Measurements from ENCODE around the gene TMTC2.

TMTC2 gene

DNA sequence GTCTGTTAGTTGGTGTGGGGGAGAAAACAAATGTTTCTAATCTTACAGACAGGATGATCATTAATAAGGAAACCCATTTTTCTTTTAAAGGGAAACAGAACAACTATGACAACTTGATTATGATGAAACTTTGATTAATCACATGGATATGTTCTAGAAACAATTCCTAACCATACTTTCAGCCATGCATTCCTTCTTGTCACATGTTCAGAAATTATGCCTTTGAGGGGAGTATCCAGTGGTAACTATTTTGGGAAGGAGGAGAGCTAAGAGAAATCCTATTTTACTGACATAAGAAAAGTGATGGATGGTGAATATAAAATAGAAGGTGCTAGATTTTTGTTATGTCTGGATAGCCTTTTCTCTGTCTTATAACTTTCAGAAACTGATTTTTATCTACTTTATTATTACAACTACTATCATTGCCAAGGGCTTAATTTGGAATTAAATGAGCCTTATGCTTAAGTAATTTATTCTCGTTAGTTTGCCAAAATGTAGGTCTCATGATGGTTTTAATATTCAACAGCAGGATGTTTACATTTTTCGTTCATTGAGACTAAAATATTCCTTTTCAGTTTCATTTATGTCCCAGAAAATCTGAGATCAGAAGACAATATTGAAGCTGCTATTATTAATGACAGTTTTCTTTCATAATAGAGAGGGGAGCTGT lies 200.1 kb downstream of the TMTC2 start:
- no peak for DNase-seq (ENCODE audit: low spot score)

DNA sequence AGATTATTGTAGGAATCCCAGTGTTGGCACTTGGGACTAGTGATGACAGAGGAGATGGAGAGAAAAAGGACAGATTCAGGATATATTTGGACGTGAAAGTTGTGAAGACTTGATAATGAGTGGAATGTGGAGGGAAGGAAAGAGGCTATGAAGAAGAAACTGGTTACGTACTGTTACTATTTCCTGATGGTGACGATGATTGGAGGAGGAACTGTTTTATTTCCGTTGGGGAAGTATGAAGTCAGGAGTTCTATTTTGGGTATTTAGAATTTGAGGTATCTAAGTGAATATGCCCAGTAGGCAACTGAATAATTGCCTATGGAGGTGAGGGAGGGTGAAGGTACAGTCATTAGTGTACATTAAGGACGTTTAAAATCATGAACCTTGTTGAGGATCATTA lies 207.2 kb downstream of the TMTC2 start:
- no peak for DNase-seq (ENCODE audit: low spot score)

GRCh38 chr12:82896277-82896676 lies 209.6 kb downstream of the TMTC2 start:
- DNase-seq (ENCODE audit: low spot score), result no peak

DNA sequence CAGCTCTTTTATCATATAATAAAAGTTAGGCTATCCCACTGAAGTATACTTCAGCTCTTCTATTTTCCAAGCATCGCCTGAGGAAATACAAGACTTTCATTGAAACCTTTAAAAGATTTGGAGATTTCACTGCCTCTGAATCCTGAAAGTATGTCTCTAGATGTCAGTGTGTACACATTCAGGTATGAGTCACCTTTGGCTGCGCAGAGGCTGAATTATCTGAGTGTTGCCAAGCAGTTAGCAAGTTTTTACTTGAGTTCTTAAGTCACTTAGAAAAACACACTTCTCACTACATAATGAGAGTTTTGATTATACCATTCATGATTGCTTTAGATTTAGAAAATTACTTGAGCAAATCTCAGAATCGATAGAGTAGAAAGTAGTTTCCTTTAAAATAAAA lies 210.3 kb downstream of the TMTC2 start:
- DNase-seq (ENCODE audit: low spot score), result no peak

- no peak for DNase-seq (ENCODE audit: low spot score)
Observed at GRCh38 chr12:82898441-82898840, 211.7 kb downstream of the TMTC2 start.

DNA sequence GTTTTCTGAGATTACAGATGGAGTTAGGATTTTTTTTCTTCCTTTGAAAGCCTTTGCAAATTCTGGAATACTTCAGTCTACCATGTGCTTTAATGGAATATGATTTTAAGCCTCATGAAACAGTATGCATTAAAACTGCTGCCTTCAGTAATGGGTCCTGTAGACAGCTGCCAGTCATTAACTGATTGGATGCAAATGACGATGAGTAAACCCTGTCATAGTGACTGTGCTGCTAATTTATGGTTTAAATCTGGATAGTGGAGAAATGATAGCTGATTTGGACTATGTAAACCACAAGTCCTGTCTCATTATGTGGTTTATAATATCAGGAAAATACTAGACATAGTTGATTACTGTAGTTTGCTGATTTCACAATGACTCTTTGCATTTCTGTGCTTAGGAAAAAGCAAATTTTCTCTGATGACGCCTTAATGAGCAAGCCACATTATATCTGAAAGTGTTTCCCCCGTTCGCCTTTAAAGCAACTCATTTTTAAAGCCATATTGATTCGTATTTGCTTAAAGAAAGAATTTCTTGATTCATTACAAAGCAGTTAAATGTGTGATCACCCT lies 217.6 kb downstream of the TMTC2 start:
- DNase-seq (ENCODE audit: low spot score), result no peak

- DNase-seq (ENCODE audit: low spot score), result no peak
Observed at GRCh38 chr12:82910246-82910893, 223.7 kb downstream of the TMTC2 start.

DNA sequence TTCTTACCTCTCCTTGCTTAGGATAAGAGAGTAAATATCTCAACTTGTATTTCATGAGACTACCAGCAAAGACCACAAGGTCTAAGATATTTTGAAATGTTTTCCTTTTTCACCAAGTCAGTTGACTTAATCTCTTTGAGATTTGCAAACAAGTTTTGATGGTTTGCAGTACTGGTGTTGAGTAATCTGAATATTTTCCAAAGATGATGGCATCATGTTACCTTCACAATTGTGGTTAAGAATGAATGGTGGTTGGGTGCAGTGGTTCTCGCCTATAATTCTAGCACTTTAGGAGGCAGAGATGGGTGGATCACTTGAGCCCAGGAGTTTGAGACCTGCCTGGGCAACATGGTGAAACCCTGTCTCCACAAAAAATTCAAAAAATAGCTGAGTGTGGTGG lies 225.7 kb downstream of the TMTC2 start:
- DNase-seq (ENCODE audit: low spot score), result no peak

DNA sequence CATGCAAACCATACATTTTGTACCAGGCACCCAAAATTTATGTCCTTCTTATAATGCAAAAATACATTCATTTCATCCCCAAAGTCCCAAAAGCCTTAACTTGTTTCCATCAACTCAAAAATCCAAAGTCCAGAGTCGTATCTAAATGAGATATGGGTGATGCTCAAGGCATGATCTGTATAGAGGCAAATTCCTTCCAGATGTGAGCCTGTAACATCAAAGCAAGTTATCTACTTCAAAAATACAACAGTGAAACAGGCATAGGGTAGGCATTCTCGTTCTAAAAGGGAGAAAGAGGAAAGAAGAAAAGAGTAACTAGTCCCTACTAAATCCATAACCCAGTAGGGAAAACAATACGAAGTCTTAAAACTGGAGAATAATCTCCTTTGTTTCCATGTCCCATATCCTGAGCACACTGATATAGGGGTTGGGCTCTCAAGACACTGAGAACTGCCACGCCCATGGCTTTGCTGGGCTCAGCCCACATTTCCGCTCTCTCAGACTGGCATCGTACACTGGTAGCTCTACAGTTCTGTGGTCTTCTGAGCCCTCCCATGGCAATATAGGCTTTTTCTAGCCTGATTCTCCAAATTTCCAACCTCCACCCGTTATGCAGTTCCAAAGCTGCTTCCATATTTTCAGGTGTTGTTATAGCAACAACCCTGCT lies 232.8 kb downstream of the TMTC2 start:
- DNase-seq (ENCODE audit: low spot score), result no peak

- DNase-seq (ENCODE audit: low spot score), result no peak
Observed at GRCh38 chr12:82923935-82924334, 237.2 kb downstream of the TMTC2 start.

DNA sequence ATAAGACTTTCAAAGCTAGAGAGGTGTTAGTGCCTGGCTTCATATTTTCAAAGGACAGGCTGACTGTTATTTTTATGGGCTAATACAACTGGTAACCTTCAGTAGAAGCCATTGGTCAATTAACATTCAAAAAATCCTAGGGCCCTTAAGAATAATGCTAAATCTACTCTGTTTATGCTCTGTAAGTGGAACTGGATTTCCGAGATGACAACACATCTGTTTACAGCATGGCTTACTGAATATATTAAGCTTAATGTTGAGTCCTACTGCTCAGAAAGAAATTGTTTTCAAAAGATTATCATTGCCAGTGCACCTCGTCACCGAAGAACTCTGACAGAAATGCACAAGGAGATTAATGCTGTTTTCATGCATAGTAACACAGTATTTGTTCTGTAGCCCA lies 239.9 kb downstream of the TMTC2 start:
- DNase-seq (ENCODE audit: low spot score), result no peak

GRCh38 chr12:82930301-82930700 lies 243.6 kb downstream of the TMTC2 start:
- DNase-seq (ENCODE audit: low spot score), result no peak

- DNase-seq (ENCODE audit: low spot score), result no peak
Observed at GRCh38 chr12:82931349-82932116, 244.8 kb downstream of the TMTC2 start.

- no peak for DNase-seq (ENCODE audit: low spot score)
Observed at GRCh38 chr12:82937151-82937550, 250.4 kb downstream of the TMTC2 start.

DNA sequence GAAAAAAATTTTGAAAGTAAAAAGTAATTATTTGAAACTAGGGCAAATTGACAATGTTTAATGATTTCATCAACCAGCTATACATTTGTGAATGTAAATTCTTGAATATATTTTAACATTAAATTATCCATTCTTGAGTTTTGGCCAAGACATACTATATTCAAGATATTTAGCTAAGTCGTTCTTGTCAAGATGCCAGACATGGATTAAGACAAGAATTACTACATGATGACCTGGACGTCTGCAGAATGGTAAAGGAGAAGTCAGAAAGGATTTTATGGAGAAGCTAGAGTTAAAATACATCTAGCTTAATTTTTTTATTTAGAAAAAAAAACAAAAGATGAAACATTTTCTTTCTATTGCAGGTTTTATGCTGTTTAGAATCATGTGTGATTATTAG lies 255.8 kb downstream of the TMTC2 start:
- no peak for DNase-seq (ENCODE audit: low spot score)

- no peak for DNase-seq (ENCODE audit: low spot score)
Observed at GRCh38 chr12:82942991-82943401, 256.3 kb downstream of the TMTC2 start.

GRCh38 chr12:82948491-82948890 lies 261.8 kb downstream of the TMTC2 start:
- no peak for DNase-seq (ENCODE audit: low spot score)

GRCh38 chr12:82950356-82950755 lies 263.6 kb downstream of the TMTC2 start:
- no peak for DNase-seq (ENCODE audit: low spot score)

GRCh38 chr12:82952946-82953345 lies 266.2 kb downstream of the TMTC2 start:
- DNase-seq (ENCODE audit: low spot score), result no peak

- DNase-seq (ENCODE audit: low spot score), result no peak
Observed at GRCh38 chr12:82953397-82953796, 266.7 kb downstream of the TMTC2 start.

- DNase-seq (ENCODE audit: low spot score), result no peak
Observed at GRCh38 chr12:82954064-82954463, 267.4 kb downstream of the TMTC2 start.

GRCh38 chr12:82954572-82954971 lies 267.9 kb downstream of the TMTC2 start:
- DNase-seq (ENCODE audit: low spot score), result no peak
